ENCODE measurements around the gene NAV3. TPM values are rescaled to one million over a fixed set of nuclear protein-coding genes. Genes with fewer than 3 reads are reported as not detected.

NAV3 gene
- total and polyA plus RNA-seq, 2 donors (not counting 1 experiment from before 2014, with no cell fraction given): not detected

GRCh38 chr12:78004249-78005093 is 173.8 kb downstream of the NAV3 start:
- Histone ChIP-seq H3K9me3 (ENCODE audit: control extremely low read depth in 1 of 3, control insufficient read depth in 2 of 3, insufficient read depth in 1 of 3, low read length in 2 of 3) (peaks cover 0 to under 1% (median 0%) of the 10 kb centered on the region in 3 donors), H2AFZ (ENCODE audit: insufficient read depth, low read depth, low read length, poor library complexity, severe bottlenecking) (no peak overlapping the region)
- ATAC-seq (ENCODE audit: low read depth): no peak

More at GRCh38 chr12:78004249-78005093, 173.8 kb downstream of the NAV3 start:
- no CpG with 5 or more reads among the region's 3 CpGs for whole genome bisulfite sequencing (ENCODE audit: insufficient coverage)
- H3K27me3 Mint-ChIP-seq: no peaks in the 10 kb centered on the region
- Histone ChIP-seq H3K79me2 (ENCODE audit: control insufficient read depth, insufficient read depth, low read length) (no peaks in the 10 kb centered on the region), H3K27me3 (replicated peaks in 1 of 4; ENCODE audit: control extremely low read depth in 1 of 4, control insufficient read depth in 3 of 4, insufficient read depth in 4 of 4, low read length in 3 of 4) (no peaks in the 10 kb centered on the region), H3K4me3 (ENCODE audit: control extremely low read depth in 1 of 5, extremely low read depth in 1 of 5, insufficient read depth in 1 of 5, low read depth in 2 of 5, low read length in 4 of 5) (no peak overlapping the region), H4K20me1 (ENCODE audit: control insufficient read depth, insufficient read depth, low read length, poor library complexity, severe bottlenecking) (no peaks in the 10 kb centered on the region), H3K4me2 (replicated peaks; ENCODE audit: low read depth, low read length, poor library complexity, severe bottlenecking) (no peak overlapping the region), H3K4me1 (ENCODE audit: control insufficient read depth in 2 of 2, insufficient read depth in 2 of 2, low read length in 2 of 2) (peaks cover 3 to 4% of the 10 kb centered on the region in 2 donors), H3K36me3 (replicated peaks in 1 of 2; ENCODE audit: control extremely low read depth in 1 of 2, control insufficient read depth in 1 of 2, extremely low read depth in 1 of 2, insufficient read depth in 2 of 2, low read length in 1 of 2) (no peaks in the 10 kb centered on the region), H3K9ac (ENCODE audit: low read length) (no peak overlapping the region), H3K27ac (ENCODE audit: low read length in 2 of 2) (no peak overlapping the region)
- DNase-seq: no peak
- POLR2A ChIA-PET: no interaction called here
- intact Hi-C loops (cut with micrococcal nuclease): no loop called here
- no peak overlapping the region for H3K27ac Mint-ChIP-seq
- TF ChIP-seq EZH2 (IDR thresholded peaks at IDR 0.05; ENCODE audit: borderline replicate concordance, insufficient read depth, low read depth, low read length, poor library complexity, severe bottlenecking): no peak
- no peak for TF ChIP-seq CTCF (IDR thresholded peaks at IDR 0.05)
- no peak overlapping the region for H3K4me3 Mint-ChIP-seq
- CTCF ChIA-PET: no interaction called here
- H3K4me1 Mint-ChIP-seq: peaks cover 4% of the 10 kb centered on the region
- no peaks in the 10 kb centered on the region for H3K9me3 Mint-ChIP-seq (ENCODE audit: insufficient read depth)
